Activated CD4-positive, alpha-beta memory T cell treated with anti-CD3 and anti-CD28 coated beads, Interleukin-2, amount 10 ng/mL, durations not matched to agents 7 days and 5 days (primary cell): ENCODE results near the gene KDM8. TPM values are rescaled to one million over a fixed set of nuclear protein-coding genes. Genes with fewer than 3 reads are reported as not detected.

Source experiments
- CTCF ChIA-PET: fragments of 350-600 bp; sonication (Branson Sonifier 250); formaldehyde crosslinking; loops from one replicate; lab custom pipeline; 2021; ENCODE audit warnings: antibody characterized with exemption, inconsistent platforms; lab: Charles Lee
- POLR2A ChIA-PET: fragments of 350-600 bp; sonication (Branson Sonifier 250); formaldehyde crosslinking; loops from one replicate; lab custom pipeline; 2021; ENCODE audit warnings: antibody characterized with exemption; lab: Charles Lee
- DNase-seq: peaks from one replicate; pipeline ENCODE4 v3.0.0-alpha.2; 2020
- H3K27ac Mint-ChIP-seq: one replicate; pipeline ENCODE4 v1.8.0; 2021; ENCODE audit warnings: mild to moderate bottlenecking, mixed read lengths
- H3K27me3 Mint-ChIP-seq: one replicate; pipeline ENCODE4 v1.8.0; 2021; ENCODE audit warnings: mixed read lengths
- H3K36me3 Mint-ChIP-seq: one replicate; pipeline ENCODE4 v1.8.0; 2021; ENCODE audit warnings: low read depth, mixed read lengths
- H3K4me1 Mint-ChIP-seq: one replicate; pipeline ENCODE4 v1.8.0; 2021; ENCODE audit warnings: mixed read lengths
- H3K4me3 Mint-ChIP-seq: one replicate; pipeline ENCODE4 v1.8.0; 2021; ENCODE audit warnings: mild to moderate bottlenecking, mixed read lengths
- H3K9me3 Mint-ChIP-seq: one replicate; pipeline ENCODE4 v1.8.0; 2021; ENCODE audit warnings: mixed read lengths
- total RNA-seq, 2 experiments: library from RNA; stranded (reverse); gene quantifications; one replicate each; pipeline ENCODE4 v1.2.3, GENCODE V29; 2021

KDM8 gene
- total RNA-seq, 2 experiments from 2014 or later, result 12.7 to 14.3 TPM

- Mint-ChIP-seq H3K27me3 (no peaks in the 10 kb centered on the region), H3K27ac (peak overlapping the region; percentile 12), H3K9me3 (no peaks in the 10 kb centered on the region), H3K4me3 (no peak overlapping the region), H3K36me3 (peaks cover 37% of the 10 kb centered on the region), H3K4me1 (peaks cover 41% of the 10 kb centered on the region)
- POLR2A ChIA-PET, result interaction anchor here (1.0 to 2.1 kb wide), 10 partner anchors 9 to 142 kb away, joined by 3 to 8 read pairs (median 3); partner anchors contain the start of gene KDM8
- no peak for DNase-seq
- CTCF ChIA-PET, result interaction anchor here (1.6 to 2.5 kb wide), 5 partner anchors 8 to 142 kb away, joined by 5 to 13 read pairs (median 7); partner anchors contain the start of gene KDM8
These were observed 22.4 kb downstream of the KDM8 start for GRCh38 chr16:27225536-27226360.

GRCh38 chr16:27226476-27226875 is 23.1 kb downstream of the KDM8 start:
- POLR2A ChIA-PET, result interaction anchor here (1.0 to 1.9 kb wide), 4 partner anchors 23 to 142 kb away, joined by 3 to 6 read pairs (median 4); partner anchors contain the start of gene KDM8
- H3K4me1 Mint-ChIP-seq, result peaks cover 48% of the 10 kb centered on the region
- no peak overlapping the region for H3K27ac Mint-ChIP-seq
- peaks cover 41% of the 10 kb centered on the region for H3K36me3 Mint-ChIP-seq
- no peak overlapping the region for H3K4me3 Mint-ChIP-seq
- no peaks in the 10 kb centered on the region for H3K9me3 Mint-ChIP-seq
- H3K27me3 Mint-ChIP-seq, result no peaks in the 10 kb centered on the region
- CTCF ChIA-PET, result interaction anchor here (1.6 to 2.1 kb wide), 3 partner anchors 23 to 141 kb away, joined by 5 to 7 read pairs (median 7); partner anchors contain the start of gene KDM8
- DNase-seq, result no peak

GRCh38 chr16:27226976-27227705 is 23.8 kb downstream of the KDM8 start:
- ChIA-PET POLR2A (interaction anchor here (1.5 to 1.9 kb wide), 2 partner anchors 23 to 141 kb away, joined by 5 to 6 read pairs; partner anchors contain the start of gene KDM8), CTCF (interaction anchor here (5.2 kb wide), 1 partner anchor 90 kb away, joined by 66 read pairs; no protein-coding TSS in a partner anchor)
- no peaks in the 10 kb centered on the region for H3K9me3 Mint-ChIP-seq
- H3K4me1 Mint-ChIP-seq, result peaks cover 55% of the 10 kb centered on the region
- peaks cover 45% of the 10 kb centered on the region for H3K36me3 Mint-ChIP-seq
- DNase-seq, result no peak
- H3K27ac Mint-ChIP-seq, result peak overlapping the region; percentile 21
- no peak overlapping the region for H3K4me3 Mint-ChIP-seq
- H3K27me3 Mint-ChIP-seq, result no peaks in the 10 kb centered on the region

- Mint-ChIP-seq H3K36me3 (peaks cover 54% of the 10 kb centered on the region), H3K9me3 (no peaks in the 10 kb centered on the region), H3K4me1 (peaks cover 64% of the 10 kb centered on the region), H3K4me3 (no peak overlapping the region), H3K27me3 (no peaks in the 10 kb centered on the region), H3K27ac (no peak overlapping the region)
- no peak for DNase-seq
- ChIA-PET POLR2A (interaction anchor here (1.9 to 4.6 kb wide), 2 partner anchors 24 to 90 kb away, joined by 6 to 129 read pairs; partner anchors contain the start of gene KDM8), CTCF (interaction anchor here (5.2 kb wide), 1 partner anchor 89 kb away, joined by 66 read pairs; no protein-coding TSS in a partner anchor)
These were observed 24.7 kb downstream of the KDM8 start for GRCh38 chr16:27228045-27228444.

GRCh38 chr16:27228621-27229501 is 25.5 kb downstream of the KDM8 start:
- ChIA-PET POLR2A (interaction anchor here (1.6 to 4.6 kb wide), 8 partner anchors 7 to 89 kb away, joined by 4 to 129 read pairs (median 16); partner anchors contain the start of gene KDM8), CTCF (interaction anchor here (1.3 to 5.2 kb wide), 6 partner anchors 26 to 139 kb away, joined by 3 to 66 read pairs (median 20); no protein-coding TSS in a partner anchor)
- H3K36me3 Mint-ChIP-seq, result peaks cover 60% of the 10 kb centered on the region
- peaks cover 72% of the 10 kb centered on the region for H3K4me1 Mint-ChIP-seq
- no peak overlapping the region for H3K4me3 Mint-ChIP-seq
- H3K9me3 Mint-ChIP-seq, result no peaks in the 10 kb centered on the region
- DNase-seq, result no peak
- H3K27me3 Mint-ChIP-seq, result no peaks in the 10 kb centered on the region
- H3K27ac Mint-ChIP-seq, result no peak overlapping the region

- peak overlapping the region; percentile 100 for H3K27ac Mint-ChIP-seq
- peaks cover 79% of the 10 kb centered on the region for H3K4me1 Mint-ChIP-seq
- ChIA-PET CTCF (interaction anchor here (0.5 to 5.2 kb wide), 31 partner anchors 8 to 930 kb away, joined by 3 to 66 read pairs (median 4); partner anchors contain the start of genes IL21R and KDM8), POLR2A (interaction anchor here (0.6 to 4.6 kb wide), 22 partner anchors 9 to 221 kb away, joined by 3 to 129 read pairs (median 7); partner anchors contain the start of genes KDM8 and NSMCE1)
- peaks cover 62% of the 10 kb centered on the region for H3K36me3 Mint-ChIP-seq
- no peaks in the 10 kb centered on the region for H3K9me3 Mint-ChIP-seq
- no peak for DNase-seq
- H3K4me3 Mint-ChIP-seq, result peak overlapping the region; percentile 71
- no peaks in the 10 kb centered on the region for H3K27me3 Mint-ChIP-seq
These were observed 26.7 kb downstream of the KDM8 start for GRCh38 chr16:27229891-27230470.

DNA sequence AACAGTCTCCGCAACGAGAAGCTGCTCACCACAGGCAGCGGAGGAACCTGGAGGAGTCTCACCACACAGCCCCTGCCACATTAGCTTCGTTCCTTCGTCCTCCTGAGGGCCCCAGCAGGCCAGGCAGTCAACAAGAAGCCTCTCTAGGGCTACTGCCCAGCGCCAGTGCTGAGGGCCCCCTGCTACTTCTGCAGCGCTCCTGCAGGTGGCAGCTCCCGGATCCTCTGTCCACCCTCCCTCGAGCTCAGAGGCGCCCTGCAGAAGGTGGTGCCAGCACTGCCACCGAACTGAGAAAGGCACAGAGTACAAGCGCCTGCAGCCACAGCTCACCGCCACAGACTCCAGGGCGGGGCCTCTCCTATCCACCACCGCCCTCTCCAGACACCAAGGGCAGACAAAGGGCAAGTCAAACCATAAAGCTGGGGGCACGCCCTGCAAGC is 27.3 kb downstream of the KDM8 start:
- Mint-ChIP-seq H3K4me3 (peak overlapping the region; percentile 71), H3K4me1 (peaks cover 85% of the 10 kb centered on the region), H3K27ac (peak overlapping the region; percentile 100), H3K36me3 (peaks cover 63% of the 10 kb centered on the region), H3K9me3 (no peaks in the 10 kb centered on the region), H3K27me3 (no peaks in the 10 kb centered on the region)
- peak; percentile 90 for DNase-seq
- CTCF ChIA-PET, result interaction anchor here (0.5 to 5.2 kb wide), 34 partner anchors 9 to 930 kb away, joined by 3 to 66 read pairs (median 4); partner anchors contain the start of genes IL21R and KDM8
- POLR2A ChIA-PET, result interaction anchor here (0.5 to 4.6 kb wide), 26 partner anchors 9 to 220 kb away, joined by 3 to 129 read pairs (median 6); partner anchors contain the start of genes KDM8 and NSMCE1

GRCh38 chr16:27231692-27232060 is 28.4 kb downstream of the KDM8 start:
- no peaks in the 10 kb centered on the region for H3K27me3 Mint-ChIP-seq
- H3K4me1 Mint-ChIP-seq, result peaks cover 85% of the 10 kb centered on the region
- POLR2A ChIA-PET, result interaction anchor here (0.7 to 4.6 kb wide), 13 partner anchors 10 to 233 kb away, joined by 3 to 129 read pairs (median 8); no protein-coding TSS in a partner anchor
- no peak for DNase-seq
- peak overlapping the region; percentile 100 for H3K27ac Mint-ChIP-seq
- no peaks in the 10 kb centered on the region for H3K9me3 Mint-ChIP-seq
- H3K36me3 Mint-ChIP-seq, result peaks cover 58% of the 10 kb centered on the region
- CTCF ChIA-PET, result interaction anchor here (0.6 to 5.2 kb wide), 8 partner anchors 28 to 136 kb away, joined by 3 to 66 read pairs (median 11); partner anchors contain the start of gene KDM8
- H3K4me3 Mint-ChIP-seq, result peak overlapping the region; percentile 52

DNA sequence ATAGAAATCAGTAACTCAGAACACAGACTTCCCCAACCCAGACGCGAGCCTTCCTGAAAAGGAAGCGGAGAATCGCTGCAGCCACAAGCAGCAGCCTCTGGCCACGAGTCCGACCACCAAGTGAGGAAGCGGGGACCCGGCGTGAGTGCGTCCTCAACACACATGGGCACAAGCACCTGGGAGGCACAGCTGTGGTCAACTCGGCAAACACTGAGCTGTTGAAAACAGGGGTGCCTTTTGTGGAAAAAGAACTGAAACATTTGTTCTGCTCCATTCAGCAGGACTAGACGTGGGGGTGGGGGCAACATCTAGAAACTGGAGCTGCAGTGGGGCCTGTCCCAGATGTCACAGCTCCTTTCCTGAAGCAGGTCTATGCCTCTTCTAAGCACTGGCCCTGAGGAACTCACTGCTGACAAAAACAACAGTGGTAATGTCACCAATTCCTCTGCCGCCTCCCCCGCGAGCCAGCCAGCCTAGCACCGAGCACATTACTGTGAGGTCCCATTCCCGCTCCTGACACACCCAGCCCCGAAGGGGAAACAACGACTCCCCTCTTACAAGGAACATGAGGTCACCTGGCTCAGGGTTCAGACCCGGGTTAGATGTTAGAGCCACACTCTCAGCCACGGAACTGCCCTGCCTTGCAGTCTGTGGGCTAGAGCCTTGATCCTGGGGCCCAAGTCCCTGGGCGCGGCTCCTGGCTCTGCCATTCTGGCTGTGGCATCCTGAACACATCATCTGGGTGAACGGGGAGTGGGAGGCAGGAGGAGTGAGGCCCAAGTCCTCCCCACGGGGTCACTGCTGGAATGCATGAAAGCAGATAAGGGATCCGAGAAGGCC is 29.0 kb downstream of the KDM8 start:
- CTCF ChIA-PET, result interaction anchor here (0.5 to 6.5 kb wide), 9 partner anchors 18 to 136 kb away, joined by 3 to 146 read pairs (median 12); partner anchors contain the start of gene KDM8
- POLR2A ChIA-PET, result interaction anchor here (0.7 to 4.6 kb wide), 11 partner anchors 10 to 233 kb away, joined by 3 to 129 read pairs (median 4); no protein-coding TSS in a partner anchor
- H3K27me3 Mint-ChIP-seq, result no peaks in the 10 kb centered on the region
- peaks cover 54% of the 10 kb centered on the region for H3K36me3 Mint-ChIP-seq
- H3K4me1 Mint-ChIP-seq, result peaks cover 85% of the 10 kb centered on the region
- peak overlapping the region; percentile 52 for H3K4me3 Mint-ChIP-seq
- H3K9me3 Mint-ChIP-seq, result no peaks in the 10 kb centered on the region
- no peak for DNase-seq
- peak overlapping the region; percentile 100 for H3K27ac Mint-ChIP-seq
